Lung (tissue), 12 donors: ENCODE results near the gene PHETA2. TPM values are rescaled to one million over a fixed set of nuclear protein-coding genes. Genes with fewer than 3 reads are reported as not detected.

Experiments used
- ATAC-seq: fragments of 200-7000 bp; cut with Tn5 transposase; one replicate; pipeline ENCODE4 v1.9.1; 2020; ENCODE audit warnings: moderate number of reproducible peaks; ENCODE audit not compliant: insufficient read depth, low FRiP score
- DNase-seq, 3 donors: peaks; one replicate each; pipeline ENCODE4 v3.0.0-alpha.2; 2013 to 2017
- H3K27ac ChIP-seq, 2 donors: one replicate each; pipeline ENCODE4 v1.5.1; 2013; ENCODE audit warnings: mild to moderate bottlenecking in 2 of 2, moderate library complexity in 2 of 2, control low read depth in 1 of 2, inconsistent platforms in 1 of 2, low read depth in 1 of 2, low read length in 1 of 2
- H3K27me3 ChIP-seq, 3 donors: one replicate each; pipeline ENCODE4 v1.5.1; 2013; ENCODE audit warnings: low read length in 2 of 3; ENCODE audit not compliant: control insufficient read depth in 3 of 3, insufficient read depth in 3 of 3
- H3K36me3 ChIP-seq, 4 donors: one replicate each; pipeline ENCODE4 v1.5.1; 2013; ENCODE audit warnings: low read length in 4 of 4, mild to moderate bottlenecking in 1 of 4, moderate library complexity in 1 of 4; ENCODE audit not compliant: control insufficient read depth in 4 of 4, insufficient read depth in 4 of 4
- H3K4me1 ChIP-seq, 5 donors: one replicate each; pipeline ENCODE4 v1.5.1; 2013; ENCODE audit warnings: low read length in 5 of 5, mild to moderate bottlenecking in 2 of 5, moderate library complexity in 1 of 5; ENCODE audit not compliant: control insufficient read depth in 5 of 5, insufficient read depth in 5 of 5
- H3K4me3 ChIP-seq: one replicate; pipeline ENCODE4 v1.5.1; 2013; ENCODE audit warnings: mild to moderate bottlenecking, control low read depth, moderate library complexity
- H3K9ac ChIP-seq, 2 donors: one replicate each; pipeline ENCODE4 v1.5.1; 2013; ENCODE audit warnings: low read length in 2 of 2, control low read depth in 1 of 2; ENCODE audit not compliant: insufficient read depth in 1 of 2
- H3K9me3 ChIP-seq, 4 donors: one replicate each; pipeline ENCODE4 v1.5.1; 2013; ENCODE audit warnings: low read length in 3 of 4, mild to moderate bottlenecking in 1 of 4, moderate library complexity in 1 of 4; ENCODE audit not compliant: control insufficient read depth in 4 of 4, insufficient read depth in 3 of 4
- CTCF ChIP-seq: IDR thresholded peaks from 2 replicates; pipeline ENCODE4 v1.5.1; 2012; ENCODE audit warnings: mild to moderate bottlenecking; ENCODE audit errors: control extremely low read depth, extremely low read depth
- WGBS, 2 donors: extraction: QIAGEN DNeasy Blood & Tissue Kit; methylation state at CpG; one replicate each; pipeline ENCODE4 v1.1.7; 2013; 5-methylcytosine and 5-hydroxymethylcytosine counted together
- polyA plus RNA-seq, 2 donors: library from polyadenylated mRNA; stranded (reverse); fragments of 200-250 nt; gene quantifications; one replicate each; pipeline ENCODE4 v1.2.1, GENCODE V29; 2013
- total RNA-seq, 2 donors: library from RNA; depleted of rRNA in 1 of 2; stranded (reverse); fragments of >200 nt in 1 of 2; gene quantifications; one replicate each; pipeline ENCODE4 v1.2.1, GENCODE V29; 2014 to 2021
- donor health status: control.
- donor health status: control.
- donor health status: Bipolar disorder and iron deficiency.
- donor health status: healthy.
- donor health status: DM: yes; HTN: yes; CAD: no.

Gene PHETA2
- total and polyA plus RNA-seq, 4 donors, result 11.8 to 18.1 (median 13.5) TPM

- no peak overlapping the region for H3K4me3 ChIP-seq
- 97 to 100% methylated on average over 1 of the region's 1 CpG for WGBS, 2 donors
- H3K27ac ChIP-seq, result no peak overlapping the region
- no peak overlapping the region for H3K9ac ChIP-seq
- peaks cover 6 to 28% (median 17%) of the 10 kb centered on the region in 4 donors for H3K36me3 ChIP-seq
- no peaks in the 10 kb centered on the region for H3K27me3 ChIP-seq
- DNase-seq (no peak), ATAC-seq (no peak)
- H3K4me1 ChIP-seq, result no peaks in the 10 kb centered on the region
- peaks cover 0 to 9% (median 0%) of the 10 kb centered on the region in 4 donors for H3K9me3 ChIP-seq
- TF ChIP-seq CTCF, result no peak
Measured at GRCh38 chr22:42056757-42057511, 17.1 kb upstream of the PHETA2 start.

GRCh38 chr22:42060489-42060888, 13.6 kb upstream of the PHETA2 start:
- ATAC-seq (no peak), DNase-seq (no peak)
- WGBS, 2 donors, result 93 to 98% methylated on average over 5 of the region's 5 CpGs
- H3K27me3 ChIP-seq, result no peaks in the 10 kb centered on the region
- no peak overlapping the region for H3K27ac ChIP-seq
- no peak overlapping the region for H3K9ac ChIP-seq
- H3K36me3 ChIP-seq, result peaks cover 8 to 40% (median 24%) of the 10 kb centered on the region in 4 donors
- no peaks in the 10 kb centered on the region for H3K4me1 ChIP-seq
- no peak for TF ChIP-seq CTCF
- no peak overlapping the region for H3K4me3 ChIP-seq
- peaks cover 0 to 12% (median 0%) of the 10 kb centered on the region in 4 donors for H3K9me3 ChIP-seq

- H3K9ac ChIP-seq, result no peak overlapping the region
- 95 to 96% methylated on average over 7 of the region's 7 CpGs for WGBS, 2 donors
- H3K36me3 ChIP-seq, result peaks cover 8 to 46% (median 26%) of the 10 kb centered on the region in 4 donors
- H3K4me3 ChIP-seq, result no peak overlapping the region
- peaks cover 0 to 12% (median 0%) of the 10 kb centered on the region in 4 donors for H3K9me3 ChIP-seq
- no peaks in the 10 kb centered on the region for H3K4me1 ChIP-seq
- ATAC-seq, result no peak
- no peak for TF ChIP-seq CTCF
- H3K27me3 ChIP-seq, result no peaks in the 10 kb centered on the region
- no peak overlapping the region for H3K27ac ChIP-seq
- DNase-seq, result no peak
Measured at GRCh38 chr22:42061041-42061440, 13.0 kb upstream of the PHETA2 start.
